Hepatocyte (in vitro differentiated cells): ENCODE measurements around the gene CLDN6.

ENCODE experiments used
- CTCF ChIP-seq: fragments of 200-600 bp; sonication (generic); IDR thresholded peaks from 2 replicates; pipeline ENCODE4 v1.5.1; 2016; ENCODE audit warnings: antibody characterized with exemption, mild to moderate bottlenecking; ENCODE audit not compliant: poor library complexity
- EZH2 ChIP-seq: fragments of 200-600 bp; sonication (generic); IDR thresholded peaks from 2 replicates; pipeline ENCODE4 v1.6.1; 2016; ENCODE audit warnings: antibody characterized with exemption, mild to moderate bottlenecking, borderline replicate concordance
- EZH2phosphoT487 ChIP-seq: fragments of 200-600 bp; sonication (generic); IDR thresholded peaks from one replicate; pipeline ENCODE4 v1.6.1; 2018; ENCODE audit warnings: antibody characterized with exemption, mild to moderate bottlenecking, low read depth, moderate library complexity; ENCODE audit not compliant: unreplicated experiment, severe bottlenecking

- TF ChIP-seq CTCF (peak; percentile 87), EZH2 (no peak), EZH2phosphoT487 (no peak)
Measured at GRCh38 chr16:3059041-3059722, 41.2 kb upstream of the CLDN6 start.
